ENCODE measurements around the gene ATG14. TPM values are rescaled to one million over a fixed set of nuclear protein-coding genes. Genes with fewer than 3 reads are reported as not detected.

The ATG14 gene
- polyA plus RNA-seq, 2 of the 4 experiments (the other 2 are of a cell fraction), result 5.9 to 7.4 TPM

- ATAC-seq, result peak in 1 of 2 experiments; percentile 42; a peak in 1 of 6 replicates
- no peak for FAIRE-seq
- ChIA-PET CTCF (interaction anchor here (1.0 to 3.7 kb wide), 4 partner anchors 10 to 153 kb away, joined by 4 to 14 read pairs (median 4); partner anchors contain the start of gene FBXO34), POLR2A (no interaction called here)
- TF ChIP-seq POLR2AphosphoS2 (conservative IDR thresholded peaks at IDR 0.05; ENCODE audit: low read length) (no peak), HOXA7 (CRISPR knock-in tag; IDR thresholded peaks at IDR 0.05) (no peak), RNF2 (IDR thresholded peaks at IDR 0.05; ENCODE audit: borderline replicate concordance, low read depth) (no peak), E2F6 (IDR thresholded peaks at IDR 0.05; ENCODE audit: borderline replicate concordance, low read depth) (no peak), CHD2 (IDR thresholded peaks at IDR 0.05; ENCODE audit: low read length, partially characterized antibody) (no peak), ELK1 (IDR thresholded peaks at IDR 0.05; ENCODE audit: low read depth, low read length) (no peak), FOSB (CRISPR knock-in tag; IDR thresholded peaks at IDR 0.05) (no peak), FOSL2 (IDR thresholded peaks at IDR 0.05) (no peak), FOSL2 (CRISPR knock-in tag; IDR thresholded peaks at IDR 0.05) (no peak), TFCP2L1 (CRISPR knock-in tag; IDR thresholded peaks at IDR 0.05) (no peak), ZC3H11A (IDR thresholded peaks at IDR 0.05) (no peak), ESRRA (IDR thresholded peaks at IDR 0.05; ENCODE audit: borderline replicate concordance, low read length) (no peak), GATA3 (IDR thresholded peaks at IDR 0.05; ENCODE audit: borderline replicate concordance) (no peak), HDAC2 (IDR thresholded peaks at IDR 0.05) (no peak)
- TF ChIP-seq, protein P1, sequence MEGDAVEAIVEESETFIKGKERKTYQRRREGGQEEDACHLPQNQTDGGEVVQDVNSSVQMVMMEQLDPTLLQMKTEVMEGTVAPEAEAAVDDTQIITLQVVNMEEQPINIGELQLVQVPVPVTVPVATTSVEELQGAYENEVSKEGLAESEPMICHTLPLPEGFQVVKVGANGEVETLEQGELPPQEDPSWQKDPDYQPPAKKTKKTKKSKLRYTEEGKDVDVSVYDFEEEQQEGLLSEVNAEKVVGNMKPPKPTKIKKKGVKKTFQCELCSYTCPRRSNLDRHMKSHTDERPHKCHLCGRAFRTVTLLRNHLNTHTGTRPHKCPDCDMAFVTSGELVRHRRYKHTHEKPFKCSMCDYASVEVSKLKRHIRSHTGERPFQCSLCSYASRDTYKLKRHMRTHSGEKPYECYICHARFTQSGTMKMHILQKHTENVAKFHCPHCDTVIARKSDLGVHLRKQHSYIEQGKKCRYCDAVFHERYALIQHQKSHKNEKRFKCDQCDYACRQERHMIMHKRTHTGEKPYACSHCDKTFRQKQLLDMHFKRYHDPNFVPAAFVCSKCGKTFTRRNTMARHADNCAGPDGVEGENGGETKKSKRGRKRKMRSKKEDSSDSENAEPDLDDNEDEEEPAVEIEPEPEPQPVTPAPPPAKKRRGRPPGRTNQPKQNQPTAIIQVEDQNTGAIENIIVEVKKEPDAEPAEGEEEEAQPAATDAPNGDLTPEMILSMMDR (IDR thresholded peaks at IDR 0.05), result no peak
- TF ChIP-seq, protein P2, sequence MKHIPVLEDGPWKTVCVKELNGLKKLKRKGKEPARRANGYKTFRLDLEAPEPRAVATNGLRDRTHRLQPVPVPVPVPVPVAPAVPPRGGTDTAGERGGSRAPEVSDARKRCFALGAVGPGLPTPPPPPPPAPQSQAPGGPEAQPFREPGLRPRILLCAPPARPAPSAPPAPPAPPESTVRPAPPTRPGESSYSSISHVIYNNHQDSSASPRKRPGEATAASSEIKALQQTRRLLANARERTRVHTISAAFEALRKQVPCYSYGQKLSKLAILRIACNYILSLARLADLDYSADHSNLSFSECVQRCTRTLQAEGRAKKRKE (CRISPR knock-in tag; IDR thresholded peaks at IDR 0.05; ENCODE audit: low read depth), result no peak
- TF ChIP-seq, protein P3, sequence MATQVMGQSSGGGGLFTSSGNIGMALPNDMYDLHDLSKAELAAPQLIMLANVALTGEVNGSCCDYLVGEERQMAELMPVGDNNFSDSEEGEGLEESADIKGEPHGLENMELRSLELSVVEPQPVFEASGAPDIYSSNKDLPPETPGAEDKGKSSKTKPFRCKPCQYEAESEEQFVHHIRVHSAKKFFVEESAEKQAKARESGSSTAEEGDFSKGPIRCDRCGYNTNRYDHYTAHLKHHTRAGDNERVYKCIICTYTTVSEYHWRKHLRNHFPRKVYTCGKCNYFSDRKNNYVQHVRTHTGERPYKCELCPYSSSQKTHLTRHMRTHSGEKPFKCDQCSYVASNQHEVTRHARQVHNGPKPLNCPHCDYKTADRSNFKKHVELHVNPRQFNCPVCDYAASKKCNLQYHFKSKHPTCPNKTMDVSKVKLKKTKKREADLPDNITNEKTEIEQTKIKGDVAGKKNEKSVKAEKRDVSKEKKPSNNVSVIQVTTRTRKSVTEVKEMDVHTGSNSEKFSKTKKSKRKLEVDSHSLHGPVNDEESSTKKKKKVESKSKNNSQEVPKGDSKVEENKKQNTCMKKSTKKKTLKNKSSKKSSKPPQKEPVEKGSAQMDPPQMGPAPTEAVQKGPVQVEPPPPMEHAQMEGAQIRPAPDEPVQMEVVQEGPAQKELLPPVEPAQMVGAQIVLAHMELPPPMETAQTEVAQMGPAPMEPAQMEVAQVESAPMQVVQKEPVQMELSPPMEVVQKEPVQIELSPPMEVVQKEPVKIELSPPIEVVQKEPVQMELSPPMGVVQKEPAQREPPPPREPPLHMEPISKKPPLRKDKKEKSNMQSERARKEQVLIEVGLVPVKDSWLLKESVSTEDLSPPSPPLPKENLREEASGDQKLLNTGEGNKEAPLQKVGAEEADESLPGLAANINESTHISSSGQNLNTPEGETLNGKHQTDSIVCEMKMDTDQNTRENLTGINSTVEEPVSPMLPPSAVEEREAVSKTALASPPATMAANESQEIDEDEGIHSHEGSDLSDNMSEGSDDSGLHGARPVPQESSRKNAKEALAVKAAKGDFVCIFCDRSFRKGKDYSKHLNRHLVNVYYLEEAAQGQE (IDR thresholded peaks at IDR 0.05), result no peak
- DNase-seq (ENCODE audit: low read depth in 1 of 2, low spot score in 1 of 2), result no peak
- Histone ChIP-seq H3K4me1 (peaks cover 12% of the 10 kb centered on the region; the same call in 1 of the 3 replicates), H3K9me3 (no peaks in the 10 kb centered on the region), H3K27ac (no peak overlapping the region), H3K4me3 (no peak overlapping the region), H3K4me2 (no peak overlapping the region)
- WGBS (ENCODE audit: missing lambda C conversion rate), result 43% methylated on average over 3 of the region's 3 CpGs
Measured at GRCh38 chr14:55366271-55366670, 45.4 kb downstream of the ATG14 start.

GRCh38 chr14:55361190-55361589, 50.4 kb downstream of the ATG14 start:
- Histone ChIP-seq H3K4me1 (peaks cover 8% of the 10 kb centered on the region; the same call in 1 of the 3 replicates), H3K27ac (no peak overlapping the region), H3K4me3 (no peak overlapping the region), H3K9me3 (no peaks in the 10 kb centered on the region), H3K4me2 (no peak overlapping the region)
- DNase-seq (ENCODE audit: low read depth in 1 of 2, low spot score in 1 of 2) (no peak), FAIRE-seq (no peak), ATAC-seq (no peak)
- WGBS (ENCODE audit: missing lambda C conversion rate), result 100% methylated on average over 2 of the region's 2 CpGs
- ChIA-PET POLR2A (no interaction called here), CTCF (interaction anchor here (1.1 to 1.5 kb wide), 2 partner anchors 10 to 19 kb away, joined by 4 to 6 read pairs; no protein-coding TSS in a partner anchor)
- TF ChIP-seq HOXA7 (CRISPR knock-in tag; IDR thresholded peaks at IDR 0.05) (no peak), TFCP2L1 (CRISPR knock-in tag; IDR thresholded peaks at IDR 0.05) (no peak), MAFK (IDR thresholded peaks at IDR 0.05; ENCODE audit: partially characterized antibody) (no peak), EHF (CRISPR knock-in tag; IDR thresholded peaks at IDR 0.05) (no peak), JUN (IDR thresholded peaks at IDR 0.05) (no peak), CEBPB (IDR thresholded peaks at IDR 0.05) (no peak)

All from A549 (cell line).